PC-9 (cell line): ENCODE results near the gene PPP2R5B.

Experiments used
- EZH2 ChIP-seq: fragments of 200-600 bp; sonication (generic); IDR thresholded peaks from 2 replicates; pipeline ENCODE4 v1.8.0; 2017; ENCODE audit warnings: antibody characterized with exemption, low read depth
- TF ChIP-seq, protein P1 (sequence below): fragments of 200-600 bp; sonication (generic); conservative IDR thresholded peaks from 2 replicates; pipeline ENCODE4 v1.6.1; 2017; ENCODE audit warnings: mixed run types, antibody characterized with exemption, mild to moderate bottlenecking, moderate library complexity

DNA sequence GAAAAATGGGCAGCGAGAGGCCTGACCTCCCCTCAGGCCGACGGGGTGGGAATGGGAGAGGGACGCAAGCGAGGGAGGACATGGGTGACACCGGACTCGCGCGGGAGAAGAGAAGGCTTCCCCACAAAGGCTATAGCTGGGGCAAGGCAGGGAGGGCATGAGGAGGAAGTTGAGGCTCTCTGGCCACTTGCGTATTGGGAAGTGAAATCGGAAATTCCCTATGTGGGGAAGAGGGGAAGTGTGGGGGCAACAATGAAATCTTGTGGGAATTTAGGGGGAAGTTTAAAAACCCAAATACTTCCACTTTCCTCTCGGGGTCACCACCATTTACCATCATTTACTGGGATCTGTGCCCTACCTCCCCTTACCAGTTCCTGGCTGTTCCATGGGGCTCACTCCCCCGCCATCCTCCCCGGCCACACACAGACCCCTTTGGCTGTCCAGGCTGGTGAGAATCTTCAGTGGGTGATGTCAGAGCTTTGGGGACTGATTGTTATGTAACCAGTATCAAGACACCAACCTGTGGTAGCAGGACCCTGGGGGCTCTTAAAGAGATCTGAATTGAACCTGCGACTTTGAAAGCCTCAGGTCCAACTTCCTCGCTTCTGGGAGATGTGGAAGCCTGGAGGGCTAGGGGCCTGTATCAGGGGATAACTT, 45.1 kb upstream of the PPP2R5B start:
- TF ChIP-seq, protein P1, sequence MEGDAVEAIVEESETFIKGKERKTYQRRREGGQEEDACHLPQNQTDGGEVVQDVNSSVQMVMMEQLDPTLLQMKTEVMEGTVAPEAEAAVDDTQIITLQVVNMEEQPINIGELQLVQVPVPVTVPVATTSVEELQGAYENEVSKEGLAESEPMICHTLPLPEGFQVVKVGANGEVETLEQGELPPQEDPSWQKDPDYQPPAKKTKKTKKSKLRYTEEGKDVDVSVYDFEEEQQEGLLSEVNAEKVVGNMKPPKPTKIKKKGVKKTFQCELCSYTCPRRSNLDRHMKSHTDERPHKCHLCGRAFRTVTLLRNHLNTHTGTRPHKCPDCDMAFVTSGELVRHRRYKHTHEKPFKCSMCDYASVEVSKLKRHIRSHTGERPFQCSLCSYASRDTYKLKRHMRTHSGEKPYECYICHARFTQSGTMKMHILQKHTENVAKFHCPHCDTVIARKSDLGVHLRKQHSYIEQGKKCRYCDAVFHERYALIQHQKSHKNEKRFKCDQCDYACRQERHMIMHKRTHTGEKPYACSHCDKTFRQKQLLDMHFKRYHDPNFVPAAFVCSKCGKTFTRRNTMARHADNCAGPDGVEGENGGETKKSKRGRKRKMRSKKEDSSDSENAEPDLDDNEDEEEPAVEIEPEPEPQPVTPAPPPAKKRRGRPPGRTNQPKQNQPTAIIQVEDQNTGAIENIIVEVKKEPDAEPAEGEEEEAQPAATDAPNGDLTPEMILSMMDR = no peak
- no peak for TF ChIP-seq EZH2
